BJ (cell line): ENCODE data around the gene MAGED1. TPM values are rescaled to one million over a fixed set of nuclear protein-coding genes. Genes with fewer than 3 reads are reported as not detected.
A peak's percentile ranks its signal among the peaks of the same experiment; 100 is the strongest.

Experiments used
- CTCF ChIA-PET: fragments of 350-600 bp; formaldehyde crosslinking; extraction: SDS; loops from one replicate; lab custom pipeline; 2021; ENCODE audit warnings: antibody characterized with exemption, inconsistent platforms; lab: Yijun Ruan, JAX
- POLR2A ChIA-PET: fragments of 300-600 bp; sonication (Branson Sonifier 250); formaldehyde crosslinking; extraction: SDS; loops from one replicate; lab custom pipeline; 2021; ENCODE audit warnings: antibody characterized with exemption; lab: Charles Lee
- DNase-seq: peaks from one replicate; pipeline ENCODE4 v3.0.0-alpha.2; 2011; ENCODE audit warnings: low read depth
- H3K27me3 ChIP-seq: 2 replicates; pipeline ENCODE4 v1.6.0; 2011; ENCODE audit warnings: low read length; ENCODE audit not compliant: control insufficient read depth, insufficient read depth
- H3K36me3 ChIP-seq: 2 replicates; pipeline ENCODE4 v1.5.1; 2011; ENCODE audit warnings: low read length; ENCODE audit not compliant: control insufficient read depth, insufficient read depth
- H3K4me3 ChIP-seq: 2 replicates; pipeline ENCODE4 v1.5.1; 2011; ENCODE audit warnings: low read depth, mild to moderate bottlenecking, control low read depth, low read length
- polyA plus RNA-seq: library from polyadenylated mRNA; depleted of rRNA; stranded (reverse); fragments of >200 nt; gene quantifications from 2 replicates; pipeline ENCODE4 v1.2.3, GENCODE V29; 2011
- TF ChIP-seq, protein P1 (sequence below): IDR thresholded peaks from 2 replicates; pipeline ENCODE4 v1.5.1; 2011; ENCODE audit warnings: low read depth, mild to moderate bottlenecking, control low read depth, inconsistent platforms, low read length, moderate library complexity; ENCODE audit not compliant: insufficient read depth

MAGED1 gene
- polyA plus RNA-seq, 1 experiment = 428 TPM

DNA sequence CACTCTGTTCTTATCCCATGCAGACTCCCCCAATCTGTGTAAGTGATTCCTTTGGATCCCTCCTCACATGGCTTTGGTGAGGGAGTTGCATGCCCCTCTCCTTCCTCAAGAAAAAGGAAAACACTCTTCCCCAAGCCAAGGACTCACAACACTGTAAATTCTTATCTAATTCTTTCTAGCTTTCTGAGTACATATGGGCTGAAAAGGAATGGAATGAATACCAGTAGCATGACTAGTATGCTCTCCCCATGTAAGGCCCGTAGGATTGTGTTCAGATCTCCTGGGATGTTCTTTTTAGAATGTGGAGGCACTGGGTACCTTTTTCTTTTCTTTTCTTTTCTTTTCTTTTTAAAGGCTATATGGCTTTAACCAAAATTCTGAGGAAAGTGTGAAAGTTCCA lies 17.0 kb upstream of the MAGED1 start:
- ChIA-PET CTCF (interaction anchor here (0.5 kb wide), 1 partner anchor 34 kb away, joined by 3 read pairs; no protein-coding TSS in a partner anchor), POLR2A (no interaction called here)
- Histone ChIP-seq H3K27me3 (no peaks in the 10 kb centered on the region), H3K36me3 (no peaks in the 10 kb centered on the region), H3K4me3 (no peak overlapping the region)
- TF ChIP-seq, protein P1, sequence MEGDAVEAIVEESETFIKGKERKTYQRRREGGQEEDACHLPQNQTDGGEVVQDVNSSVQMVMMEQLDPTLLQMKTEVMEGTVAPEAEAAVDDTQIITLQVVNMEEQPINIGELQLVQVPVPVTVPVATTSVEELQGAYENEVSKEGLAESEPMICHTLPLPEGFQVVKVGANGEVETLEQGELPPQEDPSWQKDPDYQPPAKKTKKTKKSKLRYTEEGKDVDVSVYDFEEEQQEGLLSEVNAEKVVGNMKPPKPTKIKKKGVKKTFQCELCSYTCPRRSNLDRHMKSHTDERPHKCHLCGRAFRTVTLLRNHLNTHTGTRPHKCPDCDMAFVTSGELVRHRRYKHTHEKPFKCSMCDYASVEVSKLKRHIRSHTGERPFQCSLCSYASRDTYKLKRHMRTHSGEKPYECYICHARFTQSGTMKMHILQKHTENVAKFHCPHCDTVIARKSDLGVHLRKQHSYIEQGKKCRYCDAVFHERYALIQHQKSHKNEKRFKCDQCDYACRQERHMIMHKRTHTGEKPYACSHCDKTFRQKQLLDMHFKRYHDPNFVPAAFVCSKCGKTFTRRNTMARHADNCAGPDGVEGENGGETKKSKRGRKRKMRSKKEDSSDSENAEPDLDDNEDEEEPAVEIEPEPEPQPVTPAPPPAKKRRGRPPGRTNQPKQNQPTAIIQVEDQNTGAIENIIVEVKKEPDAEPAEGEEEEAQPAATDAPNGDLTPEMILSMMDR = no peak
- DNase-seq = no peak

DNA sequence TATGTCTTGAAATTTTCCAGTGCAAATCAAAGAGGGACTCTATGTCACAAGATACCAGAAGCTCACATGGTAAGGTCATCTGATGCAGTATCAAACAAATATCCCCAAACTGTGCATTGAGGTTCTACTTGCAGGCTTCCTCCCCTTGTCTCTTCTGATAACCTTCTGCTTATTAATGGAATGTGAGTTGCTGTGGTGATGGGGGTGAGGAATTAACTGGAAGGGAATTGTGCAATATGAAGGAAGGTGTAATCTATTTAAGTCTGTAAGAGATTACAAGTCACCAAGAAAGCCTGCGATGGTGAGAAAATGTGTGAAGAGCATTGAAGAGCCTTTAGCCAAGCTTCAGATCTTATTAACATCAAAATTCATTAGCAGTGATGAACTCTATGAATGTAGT lies 15.4 kb upstream of the MAGED1 start:
- ChIA-PET CTCF (no interaction called here), POLR2A (no interaction called here)
- TF ChIP-seq, protein P1 = no peak
- Histone ChIP-seq H3K4me3 (no peak overlapping the region), H3K27me3 (no peaks in the 10 kb centered on the region), H3K36me3 (no peaks in the 10 kb centered on the region)
- DNase-seq = no peak

DNA sequence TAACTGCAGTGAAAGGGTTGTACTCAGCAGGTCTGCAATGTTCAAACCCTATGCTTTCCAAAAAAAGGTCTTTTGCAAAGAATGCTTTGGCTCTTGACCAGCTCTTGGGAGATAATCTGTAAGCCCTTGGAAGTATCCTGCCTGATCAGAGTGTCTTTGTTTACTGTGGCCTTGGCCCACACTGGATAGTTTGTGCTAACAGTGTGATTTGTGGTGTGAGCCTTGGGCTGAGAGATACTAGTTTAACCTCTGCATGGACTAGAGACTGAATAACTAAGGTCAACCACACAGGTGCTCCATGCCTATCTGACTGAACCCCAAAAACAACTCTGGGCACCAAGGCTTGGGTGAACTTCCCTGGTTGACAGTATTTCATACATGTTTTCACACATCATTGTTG lies 3.6 kb upstream of the MAGED1 start:
- TF ChIP-seq, protein P1 = no peak
- ChIA-PET CTCF (no interaction called here), POLR2A (no interaction called here)
- Histone ChIP-seq H3K4me3 (no peak overlapping the region), H3K36me3 (no peaks in the 10 kb centered on the region), H3K27me3 (no peaks in the 10 kb centered on the region)
- no peak for DNase-seq

DNA sequence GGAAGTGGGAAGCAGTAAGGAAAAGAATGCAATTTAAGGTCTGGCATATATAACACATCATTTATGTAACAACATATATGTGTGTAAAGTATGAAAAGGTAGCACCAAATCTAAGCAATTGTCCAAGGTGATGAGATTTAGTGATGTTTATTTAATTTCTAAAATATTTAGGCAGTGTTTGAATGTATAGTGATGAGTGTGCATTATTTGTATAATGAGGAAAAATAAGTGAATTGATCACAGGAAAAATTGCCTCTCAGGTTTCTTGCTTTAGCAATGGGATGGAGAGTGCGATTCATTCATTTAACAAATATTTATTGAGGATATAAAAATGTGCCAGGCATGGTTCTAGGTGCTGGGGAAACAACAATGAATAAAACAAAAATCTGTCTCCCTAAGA lies 2.2 kb upstream of the MAGED1 start:
- TF ChIP-seq, protein P1 = no peak
- no peaks in the 10 kb centered on the region for H3K27me3 ChIP-seq
- H3K4me3 ChIP-seq = no peak overlapping the region
- H3K36me3 ChIP-seq = peaks cover 4% of the 10 kb centered on the region; the same call in 1 of the 2 replicates
- ChIA-PET POLR2A (interaction anchor here (0.6 kb wide), 1 partner anchor 89 kb away, joined by 4 read pairs; no protein-coding TSS in a partner anchor), CTCF (no interaction called here)
- no peak for DNase-seq

DNA sequence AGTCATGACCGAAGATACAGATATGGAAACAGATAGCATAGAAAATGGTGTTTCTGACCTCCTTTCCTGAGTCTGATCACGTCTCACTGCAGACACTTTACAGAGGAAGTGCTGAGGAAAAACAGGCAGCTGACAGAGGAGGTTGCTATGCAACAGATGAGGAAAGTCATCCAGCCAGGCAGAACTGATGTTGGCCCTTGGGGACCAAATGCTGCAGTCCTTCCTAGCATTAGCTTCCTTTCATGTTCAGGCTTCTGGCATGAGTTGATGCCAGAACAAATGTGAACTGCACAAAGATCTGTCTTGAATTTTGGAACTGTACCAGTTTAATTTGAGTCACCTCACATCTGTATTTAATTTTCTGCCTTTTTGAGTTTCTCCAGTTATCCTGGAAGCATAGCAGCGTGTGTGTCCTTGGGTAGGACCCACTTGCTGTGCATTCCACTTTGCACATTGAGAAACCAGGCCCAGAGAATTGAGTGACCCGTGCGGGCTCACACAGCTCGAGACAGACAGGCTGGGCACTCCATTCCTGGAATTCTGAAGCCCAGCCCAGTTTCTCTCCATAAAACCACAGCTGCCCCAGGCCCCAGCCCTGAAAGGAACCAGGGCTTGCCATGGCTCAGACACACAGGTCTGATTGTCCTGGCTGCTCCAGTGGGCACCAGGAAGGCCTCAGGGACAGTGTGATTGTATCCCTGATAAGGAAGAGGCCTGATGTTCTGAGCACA lies 1.4 kb upstream of the MAGED1 start:
- ChIA-PET CTCF (no interaction called here), POLR2A (interaction anchor here (0.6 kb wide), 1 partner anchor 89 kb away, joined by 4 read pairs; no protein-coding TSS in a partner anchor)
- Histone ChIP-seq H3K4me3 (no peak overlapping the region), H3K27me3 (no peaks in the 10 kb centered on the region), H3K36me3 (peaks cover 10% of the 10 kb centered on the region)
- peak; percentile 76 for DNase-seq
- TF ChIP-seq, protein P1 = no peak
